IPS-18a (cell line): ENCODE results near the gene UROC1.

Experiments
- H3K27ac ChIP-seq: one replicate; pipeline ENCODE4 v1.5.1; 2013; ENCODE audit warnings: low read length
- H3K27me3 ChIP-seq: one replicate; pipeline ENCODE4 v1.6.1; 2013; ENCODE audit warnings: mild to moderate bottlenecking, low read length; ENCODE audit not compliant: control insufficient read depth, insufficient read depth
- H3K36me3 ChIP-seq: one replicate; pipeline ENCODE4 v1.6.1; 2013; ENCODE audit warnings: low read depth, low read length; ENCODE audit not compliant: control insufficient read depth
- H3K4me1 ChIP-seq: one replicate; pipeline ENCODE4 v1.6.1; 2013; ENCODE audit warnings: low read depth, low read length; ENCODE audit not compliant: control insufficient read depth
- H3K4me3 ChIP-seq: one replicate; pipeline ENCODE4 v1.5.1; 2013; ENCODE audit warnings: low read length
- H3K9ac ChIP-seq: one replicate; pipeline ENCODE4 v1.6.1; 2013; ENCODE audit warnings: mild to moderate bottlenecking, low read length, moderate library complexity
- H3K9me3 ChIP-seq: one replicate; pipeline ENCODE4 v1.6.1; 2013; ENCODE audit warnings: low read depth, low read length; ENCODE audit not compliant: control insufficient read depth

The UROC1 gene

DNA sequence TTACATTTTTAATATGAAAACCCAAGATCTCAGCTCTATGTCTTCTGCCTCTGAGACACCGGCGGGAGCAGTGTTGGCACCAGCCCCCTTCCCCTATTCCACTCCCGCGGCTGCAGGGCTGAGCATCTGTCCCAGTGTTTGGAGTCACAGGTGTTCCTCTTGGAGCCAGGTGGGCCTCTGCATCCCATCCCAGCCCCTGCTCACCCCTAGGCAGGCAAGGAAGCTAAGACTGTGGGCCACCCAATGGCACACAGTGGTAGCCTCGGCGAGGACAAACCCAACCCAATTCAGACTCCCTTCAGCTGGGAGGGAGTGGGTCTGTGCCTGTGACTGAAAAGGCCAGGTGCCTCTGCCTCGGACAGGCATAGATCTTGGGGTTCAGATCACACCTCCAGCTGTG is 9.4 kb upstream of the UROC1 start:
- no peak overlapping the region for H3K4me3 ChIP-seq
- no peaks in the 10 kb centered on the region for H3K9me3 ChIP-seq
- no peaks in the 10 kb centered on the region for H3K36me3 ChIP-seq
- no peak overlapping the region for H3K27ac ChIP-seq
- H3K27me3 ChIP-seq = peaks cover 21% of the 10 kb centered on the region
- no peak overlapping the region for H3K9ac ChIP-seq
- no peaks in the 10 kb centered on the region for H3K4me1 ChIP-seq

DNA sequence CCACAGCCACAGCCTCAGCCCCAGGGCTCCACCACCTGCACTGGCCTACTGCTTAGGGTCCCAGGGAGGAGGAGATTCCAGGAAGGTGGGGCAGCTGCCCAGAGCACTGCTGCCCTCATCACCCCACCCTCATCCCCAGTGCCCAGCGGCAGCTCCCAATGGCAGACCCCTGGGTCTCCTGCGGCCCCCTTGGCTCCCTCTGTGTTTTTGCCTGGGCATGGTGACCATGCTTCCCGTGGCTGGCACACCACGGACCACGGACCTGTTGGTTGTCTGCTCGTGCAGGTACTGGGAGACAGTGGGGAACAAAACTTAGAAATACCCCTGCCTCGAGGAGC is 9.1 kb upstream of the UROC1 start:
- no peak overlapping the region for H3K9ac ChIP-seq
- no peaks in the 10 kb centered on the region for H3K36me3 ChIP-seq
- no peak overlapping the region for H3K4me3 ChIP-seq
- no peaks in the 10 kb centered on the region for H3K4me1 ChIP-seq
- no peak overlapping the region for H3K27ac ChIP-seq
- H3K9me3 ChIP-seq = no peaks in the 10 kb centered on the region
- H3K27me3 ChIP-seq = peaks cover 21% of the 10 kb centered on the region

DNA sequence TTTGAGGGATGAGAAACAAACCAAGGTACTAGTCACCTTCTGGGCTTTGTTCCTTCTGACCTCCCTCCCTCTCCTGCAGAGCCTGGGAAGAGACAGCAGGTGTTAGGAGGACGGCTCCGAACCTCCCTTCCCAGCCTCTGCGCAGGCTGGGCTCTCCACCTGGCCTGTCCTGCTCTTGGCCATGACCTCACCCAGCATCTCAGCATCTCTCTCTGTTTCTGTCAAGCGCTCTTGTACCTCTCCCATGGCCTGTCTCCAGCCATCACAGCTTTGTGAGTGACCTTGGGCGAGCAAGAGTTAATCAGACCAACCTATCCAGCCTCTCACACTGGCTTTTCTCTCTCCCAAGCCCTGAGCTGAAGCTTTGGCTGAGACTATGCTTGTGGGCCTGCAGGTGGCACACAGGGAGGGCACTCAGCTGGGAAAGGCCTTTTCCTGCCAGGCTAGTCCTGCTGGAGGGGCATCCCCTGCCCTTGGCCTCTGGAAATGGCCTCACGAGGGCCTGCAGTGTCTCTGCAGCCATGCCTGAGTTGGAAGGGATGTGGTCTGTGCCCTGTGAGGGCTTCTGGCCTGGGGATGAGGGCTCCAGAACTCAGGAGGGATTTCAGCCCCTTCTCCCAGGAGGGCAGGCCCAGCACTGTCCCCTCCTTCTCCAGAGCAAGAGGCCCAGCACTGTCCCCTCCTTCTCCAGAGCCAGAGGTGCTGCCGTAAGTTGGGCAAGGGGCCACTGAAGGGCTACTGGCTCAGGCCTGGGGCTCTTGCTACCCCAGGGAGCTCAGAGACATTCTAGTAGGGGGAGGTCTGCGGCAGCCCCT is 8.5 kb upstream of the UROC1 start:
- no peak overlapping the region for H3K4me3 ChIP-seq
- no peak overlapping the region for H3K9ac ChIP-seq
- no peaks in the 10 kb centered on the region for H3K4me1 ChIP-seq

DNA sequence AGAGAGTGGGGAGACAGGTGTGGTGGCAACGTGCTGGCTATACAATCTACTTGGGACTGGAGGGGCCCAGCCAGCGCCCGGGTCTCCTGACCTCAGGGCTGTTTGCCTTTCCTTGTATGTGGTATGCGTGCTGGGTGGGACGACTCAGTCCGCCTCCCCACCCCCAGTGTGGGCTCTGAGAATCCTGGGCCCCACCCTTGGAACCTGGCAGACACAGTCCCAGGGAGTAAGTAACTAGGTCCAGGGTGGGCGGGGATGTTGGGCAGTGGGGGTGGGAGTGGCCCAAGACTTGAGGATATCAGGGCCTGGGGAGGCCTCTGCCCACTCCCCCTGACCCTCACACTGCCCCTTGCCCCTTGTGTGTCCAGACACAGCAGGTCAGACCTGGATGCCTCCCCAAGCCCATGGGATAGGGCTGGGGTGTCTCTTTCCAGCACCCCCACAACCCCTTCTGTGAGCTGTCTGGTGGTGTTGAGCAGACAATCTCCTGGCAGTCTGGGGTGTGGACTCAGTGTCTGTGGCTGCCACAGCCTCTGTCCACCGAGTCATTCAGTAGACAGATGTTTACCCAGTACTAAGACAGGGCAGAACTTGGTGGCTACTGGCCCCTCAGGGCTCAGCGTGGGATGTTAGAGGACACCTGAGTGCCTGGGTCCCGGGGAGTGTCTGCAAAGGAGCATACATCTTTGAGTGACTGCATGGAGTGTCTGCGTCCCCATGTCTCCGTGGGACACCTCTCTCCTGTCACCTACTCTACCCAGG is 7.7 kb upstream of the UROC1 start:
- H3K36me3 ChIP-seq = no peaks in the 10 kb centered on the region
- H3K27me3 ChIP-seq = peaks cover 21% of the 10 kb centered on the region
- no peaks in the 10 kb centered on the region for H3K4me1 ChIP-seq
- no peak overlapping the region for H3K27ac ChIP-seq
- H3K9me3 ChIP-seq = no peaks in the 10 kb centered on the region
- H3K4me3 ChIP-seq = no peak overlapping the region
- H3K9ac ChIP-seq = no peak overlapping the region

More for the DNA sequence above, 8.5 kb upstream of the UROC1 start:
- no peak overlapping the region for H3K27ac ChIP-seq
- H3K9me3 ChIP-seq = no peaks in the 10 kb centered on the region
- peaks cover 21% of the 10 kb centered on the region for H3K27me3 ChIP-seq
- H3K36me3 ChIP-seq = no peaks in the 10 kb centered on the region

GRCh38 chr3:126524429-126524988 is 6.9 kb upstream of the UROC1 start:
- Histone ChIP-seq H3K4me3 (peak overlapping the region; percentile 64), H3K9ac (peak overlapping the region; percentile 22), H3K36me3 (no peaks in the 10 kb centered on the region), H3K4me1 (no peaks in the 10 kb centered on the region), H3K27me3 (peaks cover 21% of the 10 kb centered on the region), H3K27ac (no peak overlapping the region), H3K9me3 (no peaks in the 10 kb centered on the region)

- Histone ChIP-seq H3K4me3 (peak within 1 kb of the TSS; percentile 64), H3K27ac (no peak within 1 kb of the TSS), H3K9ac (peak within 1 kb of the TSS; percentile 22), H3K36me3 (no peaks in the 10 kb centered on the region), H3K4me1 (no peaks in the 10 kb centered on the region), H3K9me3 (no peaks in the 10 kb centered on the region), H3K27me3 (peaks cover 21% of the 10 kb centered on the region)
These were observed 6.3 kb upstream of the UROC1 start, which contains the start of gene CHST13 for GRCh38 chr3:126523745-126524428. Gene CHST13 (plus strand): TSS chr3:126524155. CDS start chr3:126524333, 178 bp downstream.

GRCh38 chr3:126522363-126522788 is 4.8 kb upstream of the UROC1 start:
- H3K4me1 ChIP-seq = no peaks in the 10 kb centered on the region
- H3K9ac ChIP-seq = no peak overlapping the region
- H3K27ac ChIP-seq = no peak overlapping the region
- no peaks in the 10 kb centered on the region for H3K9me3 ChIP-seq
- no peaks in the 10 kb centered on the region for H3K36me3 ChIP-seq
- H3K27me3 ChIP-seq = peaks cover 21% of the 10 kb centered on the region
- H3K4me3 ChIP-seq = no peak overlapping the region

DNA sequence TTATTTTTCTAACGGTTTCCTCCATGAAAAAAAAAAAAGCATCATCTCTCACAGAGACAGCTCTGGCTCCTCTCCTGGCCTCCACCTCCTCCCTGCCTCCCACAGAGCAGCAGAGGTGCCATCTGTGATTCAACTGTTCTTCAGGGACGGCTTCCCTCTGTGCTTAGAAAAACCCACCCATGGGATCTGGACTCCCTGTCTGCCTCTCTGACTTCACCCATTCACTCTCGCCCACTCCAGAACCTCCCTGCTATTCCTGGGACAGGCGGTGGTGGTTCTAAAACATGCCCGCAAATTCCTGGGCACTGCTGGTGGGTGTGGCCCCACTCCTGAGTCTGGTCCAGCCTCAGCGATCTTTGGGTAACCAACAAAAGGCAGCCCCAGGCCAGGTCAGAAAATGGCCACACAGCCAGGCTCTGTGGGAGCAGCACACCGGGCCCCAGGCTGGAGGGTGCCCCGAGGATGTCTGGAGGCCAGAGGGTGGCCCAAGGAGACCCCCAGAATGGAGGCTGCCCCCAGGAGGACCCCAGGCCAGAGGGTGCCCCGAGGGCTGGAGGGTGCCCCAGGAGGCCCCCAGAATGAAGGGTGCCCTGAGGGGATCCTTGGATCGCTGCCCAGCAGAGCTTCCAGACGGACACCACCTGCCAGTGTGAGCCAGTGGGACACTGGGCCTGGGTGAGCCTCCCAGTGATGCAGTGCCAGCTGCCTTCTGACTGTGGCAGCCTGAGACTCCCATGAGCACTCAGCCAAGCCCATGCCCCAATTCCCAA is 3.7 kb upstream of the UROC1 start:
- Histone ChIP-seq H3K9ac (no peak overlapping the region), H3K27me3 (peaks cover 21% of the 10 kb centered on the region), H3K4me3 (no peak overlapping the region), H3K36me3 (no peaks in the 10 kb centered on the region), H3K27ac (no peak overlapping the region), H3K4me1 (no peaks in the 10 kb centered on the region), H3K9me3 (no peaks in the 10 kb centered on the region)

DNA sequence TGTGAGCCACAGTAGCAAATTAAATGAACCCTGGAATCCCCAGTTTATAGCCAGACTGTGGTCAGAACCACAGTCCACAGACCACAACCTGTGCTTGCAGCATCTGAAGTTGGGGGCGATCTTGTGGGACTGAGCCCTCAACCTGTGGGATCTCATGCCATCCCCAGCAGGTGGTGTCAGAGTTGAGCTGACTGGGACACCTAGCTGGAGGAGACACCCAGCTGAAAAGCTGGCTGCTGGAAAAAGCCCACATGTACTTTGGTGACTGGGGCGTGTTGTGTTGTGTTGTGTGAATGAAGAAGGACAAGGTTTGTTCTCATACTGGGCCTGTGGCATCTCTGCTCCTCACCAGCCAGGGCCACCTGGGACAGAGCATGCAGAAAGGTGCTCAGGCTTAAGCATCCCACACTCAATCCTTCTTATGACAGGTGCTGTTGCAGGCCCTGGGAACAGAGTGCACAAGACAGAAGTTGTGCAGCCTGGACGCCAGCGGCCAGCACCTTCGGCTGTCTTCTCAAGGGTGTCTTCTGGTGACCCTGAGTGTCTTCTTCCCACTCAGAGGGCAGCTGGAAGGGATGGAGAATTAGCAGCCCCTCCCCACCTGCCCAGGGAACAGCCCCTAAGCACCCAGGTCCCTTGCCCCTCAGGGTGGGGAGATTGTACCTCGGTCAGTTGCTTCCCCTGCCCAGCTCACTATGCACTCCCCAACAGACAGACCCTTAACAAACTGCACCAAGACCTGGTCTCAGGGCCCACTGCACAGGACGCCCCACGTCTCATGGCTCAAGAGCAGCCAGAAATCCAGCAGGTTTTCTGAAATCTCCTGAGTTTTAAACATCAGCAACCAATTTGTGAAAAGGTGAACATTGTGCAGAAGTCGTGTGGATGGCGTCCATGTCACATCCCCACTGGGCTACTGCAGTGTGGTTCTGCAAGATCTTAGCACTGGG is 2.2 kb upstream of the UROC1 start:
- no peak overlapping the region for H3K27ac ChIP-seq
- no peak overlapping the region for H3K4me3 ChIP-seq
- no peaks in the 10 kb centered on the region for H3K4me1 ChIP-seq
- peaks cover 19% of the 10 kb centered on the region for H3K27me3 ChIP-seq
- H3K9ac ChIP-seq = no peak overlapping the region
- H3K9me3 ChIP-seq = no peaks in the 10 kb centered on the region
- H3K36me3 ChIP-seq = no peaks in the 10 kb centered on the region

- H3K4me3 ChIP-seq = no peak overlapping the region
- no peak overlapping the region for H3K27ac ChIP-seq
- peaks cover 15% of the 10 kb centered on the region for H3K27me3 ChIP-seq
- no peaks in the 10 kb centered on the region for H3K36me3 ChIP-seq
- H3K4me1 ChIP-seq = no peaks in the 10 kb centered on the region
- no peaks in the 10 kb centered on the region for H3K9me3 ChIP-seq
- no peak overlapping the region for H3K9ac ChIP-seq
These were observed 1.2 kb upstream of the UROC1 start for GRCh38 chr3:126518779-126519177.
